Islet precursor cell (in vitro differentiated cells): ENCODE results near the gene UBASH3B.
A peak's percentile ranks its signal among the peaks of the same experiment; 100 is the strongest.

Experiments used
- DNase-seq: peaks from one replicate; pipeline ENCODE4 v3.0.0-alpha.2; 2018

UBASH3B gene

GRCh38 chr11:122737951-122738693 lies 82.6 kb downstream of the UBASH3B start:
- DNase-seq, result no peak

- DNase-seq, result no peak
Measured at GRCh38 chr11:122741613-122742300, 86.2 kb downstream of the UBASH3B start.

DNA sequence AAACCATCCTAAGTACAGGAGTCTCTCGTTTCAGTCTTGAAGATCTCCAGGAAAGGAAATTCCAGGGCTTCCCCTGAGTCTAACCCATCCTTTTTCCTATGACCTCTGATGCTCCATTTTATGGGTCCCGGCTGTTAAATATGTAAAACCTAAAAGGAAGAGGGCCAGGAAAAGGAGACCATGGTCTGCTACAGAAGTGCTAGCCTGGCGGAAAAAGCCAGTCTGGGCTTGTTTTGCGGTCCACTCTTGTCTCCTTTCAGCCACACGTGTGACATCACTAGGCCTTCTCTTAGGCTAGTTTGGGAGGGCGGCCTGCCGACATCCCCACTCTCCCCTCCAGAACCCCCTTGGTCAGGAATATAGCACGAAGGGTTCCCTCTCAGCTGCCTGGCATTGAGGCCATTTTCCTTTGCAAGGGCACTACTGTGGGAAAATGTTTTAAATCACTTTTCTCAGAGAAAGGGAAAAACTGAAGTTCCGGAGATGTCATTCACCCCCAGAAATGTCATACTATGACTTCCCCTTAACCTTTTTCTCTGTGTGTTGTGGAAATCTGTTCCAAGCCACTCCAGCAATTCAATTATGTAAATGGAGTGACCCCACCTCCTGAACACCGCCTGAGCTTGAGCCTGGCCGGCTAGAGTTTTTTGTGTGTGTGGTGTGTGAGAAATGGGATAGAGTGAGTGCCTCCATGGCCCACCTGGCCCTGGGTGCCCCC lies 86.9 kb downstream of the UBASH3B start:
- no peak for DNase-seq

- DNase-seq, result no peak
Measured at GRCh38 chr11:122743097-122743741, 87.7 kb downstream of the UBASH3B start.

GRCh38 chr11:122743949-122744348 lies 88.4 kb downstream of the UBASH3B start:
- no peak for DNase-seq

- DNase-seq, result no peak
Measured at GRCh38 chr11:122744357-122744756, 88.8 kb downstream of the UBASH3B start.

- DNase-seq, result no peak
Measured at GRCh38 chr11:122745111-122745510, 89.6 kb downstream of the UBASH3B start.

GRCh38 chr11:122746050-122746478 lies 90.5 kb downstream of the UBASH3B start:
- no peak for DNase-seq

GRCh38 chr11:122746611-122747244 lies 91.2 kb downstream of the UBASH3B start:
- DNase-seq, result no peak

- DNase-seq, result no peak
Measured at GRCh38 chr11:122747351-122747781, 91.8 kb downstream of the UBASH3B start.

DNA sequence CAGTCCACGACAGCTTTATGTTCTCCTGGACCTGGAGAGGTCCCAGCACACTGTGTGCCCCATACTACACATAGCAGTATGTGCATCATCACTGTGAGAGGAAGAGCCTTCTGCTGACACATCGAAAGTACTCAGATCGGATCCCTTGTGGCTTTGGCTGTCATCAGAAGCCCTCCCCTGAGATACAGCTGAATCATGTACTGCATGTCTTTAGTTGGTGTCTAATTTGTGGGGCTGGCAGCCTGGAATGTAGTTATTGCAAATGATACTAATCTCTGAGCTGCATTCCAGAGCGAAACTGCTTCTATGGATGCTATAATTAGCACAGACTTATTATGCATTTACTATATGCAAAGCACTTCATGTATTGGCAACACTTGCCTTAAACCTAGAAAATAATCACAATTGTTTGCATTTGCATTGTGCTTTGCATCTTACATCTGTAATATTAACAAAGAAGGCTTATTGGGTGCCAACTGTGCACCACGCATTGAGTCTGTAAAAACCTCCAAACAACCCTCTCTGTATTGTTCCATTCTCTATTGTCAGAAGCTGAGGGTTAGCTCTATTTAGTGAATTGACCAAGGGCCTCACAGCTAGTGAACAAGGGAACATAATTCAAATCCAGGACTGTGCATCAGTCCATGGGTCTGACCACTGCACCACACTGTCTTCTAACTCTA lies 93.6 kb downstream of the UBASH3B start:
- DNase-seq, result no peak

- DNase-seq, result no peak
Measured at GRCh38 chr11:122750049-122750448, 94.5 kb downstream of the UBASH3B start.

GRCh38 chr11:122751292-122752070 lies 96.0 kb downstream of the UBASH3B start:
- DNase-seq, result peak; percentile 94

GRCh38 chr11:122754028-122754427 lies 98.5 kb downstream of the UBASH3B start:
- DNase-seq, result no peak

DNA sequence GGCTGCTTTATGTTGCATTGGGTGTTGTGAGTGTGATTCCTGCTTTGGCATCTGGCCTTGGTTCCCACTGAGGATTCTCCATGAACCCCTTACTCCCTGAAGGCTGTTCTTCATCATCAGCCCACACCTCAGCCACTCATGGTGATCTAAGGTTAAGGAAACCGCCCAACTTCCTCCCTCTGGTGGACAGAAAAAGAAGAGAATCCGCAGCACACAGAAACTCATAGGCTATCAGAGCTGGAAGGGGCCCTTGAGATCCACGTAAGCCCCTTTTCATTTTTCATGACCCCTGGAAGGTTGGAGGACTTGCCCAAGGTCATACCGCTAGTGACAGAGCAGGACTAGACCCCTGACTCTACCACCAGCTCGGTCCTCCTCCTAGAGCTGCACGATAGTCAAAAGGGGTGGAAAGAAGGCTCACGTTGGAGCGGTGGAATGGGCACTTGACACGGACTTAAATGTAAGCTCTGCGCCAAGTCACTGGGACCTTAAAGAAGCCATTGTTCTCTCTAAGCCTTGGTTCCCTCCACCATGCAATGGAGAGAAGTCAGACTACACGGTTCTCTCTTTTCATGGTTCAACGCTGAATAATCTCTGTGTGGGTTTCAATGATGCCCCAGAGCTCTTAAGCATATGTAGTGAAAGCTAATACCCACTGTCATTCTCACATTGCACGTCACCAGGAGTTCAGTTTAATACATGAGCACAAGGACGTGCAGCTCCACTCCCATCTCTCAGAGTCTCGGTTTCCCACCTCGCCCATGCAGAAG lies 99.2 kb downstream of the UBASH3B start:
- no peak for DNase-seq

GRCh38 chr11:122755409-122755808 lies 99.9 kb downstream of the UBASH3B start:
- DNase-seq, result no peak

GRCh38 chr11:122755941-122756340 lies 100.4 kb downstream of the UBASH3B start:
- DNase-seq, result no peak

DNA sequence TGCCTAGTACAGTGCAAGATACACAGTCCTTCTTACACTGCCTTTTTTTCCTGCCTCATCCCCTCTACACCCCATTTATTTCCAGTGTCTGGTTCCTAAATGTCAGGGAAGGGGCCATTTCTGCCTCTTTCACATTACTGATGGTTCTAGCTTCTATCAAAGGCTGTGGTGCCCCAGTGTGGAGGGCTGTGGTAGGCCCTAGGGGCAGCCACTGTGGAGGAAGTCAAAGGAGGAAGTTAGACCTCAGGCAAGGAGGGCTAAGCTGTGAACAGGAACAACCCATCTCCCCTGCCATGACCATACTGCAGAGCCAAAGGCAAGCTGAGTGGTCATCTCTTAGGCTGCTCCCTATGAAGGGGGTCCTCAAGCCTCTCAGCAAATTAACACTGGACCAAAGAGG lies 100.9 kb downstream of the UBASH3B start:
- no peak for DNase-seq

GRCh38 chr11:122757201-122757600 lies 101.7 kb downstream of the UBASH3B start:
- no peak for DNase-seq

DNA sequence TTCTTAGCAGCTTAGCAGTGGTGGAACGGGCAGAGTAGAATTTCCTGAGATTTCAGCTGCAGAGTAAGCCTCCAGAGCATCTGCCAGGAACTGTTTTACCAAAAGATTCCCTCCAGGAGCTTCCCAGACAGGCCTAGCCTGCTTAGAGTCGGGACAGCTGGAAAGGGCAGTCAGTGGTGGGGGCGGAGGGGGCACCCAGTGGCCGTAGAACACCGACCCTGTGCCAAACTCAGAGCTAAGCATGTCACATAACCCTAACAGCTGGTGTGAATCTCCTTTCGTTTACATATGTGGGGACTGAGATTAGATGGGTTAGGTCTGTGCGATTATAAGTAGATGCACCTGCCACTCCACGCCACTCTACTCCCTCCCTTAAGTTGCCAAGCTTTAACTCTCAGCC lies 102.8 kb downstream of the UBASH3B start:
- no peak for DNase-seq
